CD4-positive, alpha-beta T cell (primary cell): ENCODE results near the gene TMOD3. TPM values are rescaled to one million over a fixed set of nuclear protein-coding genes. Genes with fewer than 3 reads are reported as not detected.

ENCODE experiments used
- ATAC-seq: fragments of 200-7000 bp; cut with Tn5 transposase; one replicate; pipeline ENCODE4 v1.10.0; 2022; ENCODE audit warnings: mild to moderate bottlenecking; ENCODE audit not compliant: poor library complexity
- CTCF ChIA-PET: fragments of 350-600 bp; sonication (Branson Sonifier 250); formaldehyde crosslinking; loops from one replicate; lab custom pipeline; 2021; ENCODE audit warnings: antibody characterized with exemption, inconsistent platforms; lab: Charles Lee
- POLR2A ChIA-PET: fragments of 350-600 bp; sonication (Branson Sonifier 250); formaldehyde crosslinking; loops from one replicate; lab custom pipeline; 2021; ENCODE audit warnings: antibody characterized with exemption, inconsistent platforms; lab: Charles Lee
- DNase-seq, 14 experiments: peaks; one replicate each; pipeline ENCODE4 v3.0.0-alpha.2; 2013 to 2020; ENCODE audit warnings: mixed read lengths in 2 of 14
- H3K27ac ChIP-seq, 2 donors: one replicate each; pipeline versions ENCODE4 v1.5.1 to v1.7.0; 2013; ENCODE audit warnings: low read length in 2 of 2, low read depth in 1 of 2, mild to moderate bottlenecking in 1 of 2
- H3K27me3 ChIP-seq, 2 experiments: 1 replicate in 1 of 2; 2 replicates in 1 of 2; pipeline versions ENCODE4 v1.6.1 to v1.7.0; 2013; ENCODE audit warnings: low read length in 2 of 2, control low read depth in 1 of 2, mild to moderate bottlenecking in 1 of 2, moderate library complexity in 1 of 2; ENCODE audit not compliant: insufficient read depth in 2 of 2, control insufficient read depth in 1 of 2
- H3K36me3 ChIP-seq: one replicate; pipeline ENCODE4 v1.6.1; 2013; ENCODE audit warnings: low read length, control low read depth; ENCODE audit not compliant: insufficient read depth
- H3K4me1 ChIP-seq: one replicate; pipeline ENCODE4 v1.6.1; 2013; ENCODE audit warnings: low read length, control low read depth; ENCODE audit not compliant: insufficient read depth
- H3K4me3 ChIP-seq: one replicate; pipeline ENCODE4 v1.5.1; 2013; ENCODE audit warnings: mild to moderate bottlenecking, low read length, moderate library complexity
- H3K9me3 ChIP-seq, 2 experiments: 1 replicate in 1 of 2; 2 replicates in 1 of 2; pipeline versions ENCODE4 v1.6.1 to v1.7.0; 2013; ENCODE audit warnings: low read length in 2 of 2, mild to moderate bottlenecking in 2 of 2, control low read depth in 1 of 2, moderate library complexity in 1 of 2; ENCODE audit not compliant: control insufficient read depth in 1 of 2, insufficient read depth in 1 of 2
- H3K27ac Mint-ChIP-seq: one replicate; pipeline ENCODE4 v1.8.0; 2020; ENCODE audit warnings: mixed read lengths
- H3K27me3 Mint-ChIP-seq: one replicate; pipeline ENCODE4 v1.8.0; 2021; ENCODE audit warnings: mixed read lengths
- H3K36me3 Mint-ChIP-seq: one replicate; pipeline ENCODE4 v1.8.0; 2021; ENCODE audit warnings: low read depth, mixed read lengths
- H3K4me1 Mint-ChIP-seq: one replicate; pipeline ENCODE4 v1.8.0; 2021; ENCODE audit warnings: low read depth, mixed read lengths
- H3K4me3 Mint-ChIP-seq: one replicate; pipeline ENCODE4 v1.8.0; 2020; ENCODE audit warnings: mild to moderate bottlenecking, mixed read lengths
- H3K9me3 Mint-ChIP-seq: one replicate; pipeline ENCODE4 v1.8.0; 2020; ENCODE audit warnings: mixed read lengths
- CTCF ChIP-seq: fragments of 200-600 bp; IDR thresholded peaks from one replicate; pipeline ENCODE4 v1.8.0; 2022; ENCODE audit warnings: antibody characterized with exemption, mild to moderate bottlenecking
- intact Hi-C, 2 experiments: fragments of 100-400 bp; cut with DNase I in 1 of 2; cut with micrococcal nuclease in 1 of 2; formaldehyde crosslinking; loops; one replicate each; pipeline versions ENCODE4 v1.15.1 to v1.9.0; 2023 to 2025; cut with DNase I, micrococcal nuclease
- total RNA-seq, 174 experiments: library from RNA in 2 of 174; stranded (reverse) in 2 of 174; gene quantifications; one replicate each; pipeline ENCODE4 v1.2.3 and lab custom pipeline; 2021 to 2026

TMOD3 gene
- total RNA-seq, 2 experiments from 2014 or later, result 37.6 to 39.0 TPM

DNA sequence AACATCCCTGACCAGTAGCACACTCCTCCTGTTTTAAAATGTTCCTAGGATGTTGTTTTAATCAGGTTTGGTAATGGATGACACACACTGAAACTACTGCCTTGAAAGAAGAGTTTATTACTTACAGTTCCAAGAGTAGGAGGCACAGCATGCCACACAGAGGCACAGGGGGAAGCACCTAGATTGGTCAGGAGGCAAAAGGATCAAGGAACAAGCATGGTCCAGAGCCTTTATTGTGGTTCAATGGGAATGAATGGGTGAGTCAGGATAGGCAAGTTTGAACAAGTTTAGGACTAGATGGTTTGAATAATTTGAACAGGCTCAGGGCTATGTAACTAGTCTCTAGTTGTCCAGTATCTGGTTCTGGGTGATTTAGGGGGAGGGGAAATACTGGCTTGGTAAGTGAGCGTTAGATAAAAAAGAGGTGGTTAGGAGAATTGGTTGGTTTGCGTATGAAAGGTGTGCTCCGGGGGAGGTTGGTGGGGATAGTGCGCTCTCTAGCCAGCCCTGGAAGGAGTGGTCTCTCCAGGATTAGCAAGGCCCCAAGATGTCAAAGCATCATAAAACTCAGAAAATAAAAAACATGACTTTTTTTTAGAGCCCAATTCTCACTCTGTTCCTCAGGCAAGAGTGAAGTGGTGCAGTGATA lies 35.1 kb downstream of the TMOD3 start:
- DNase-seq (no peak), ATAC-seq (no peak)
- no peak overlapping the region for H3K27ac ChIP-seq
- intact Hi-C loops, result no loop called here
- H3K9me3 ChIP-seq, result no peaks in the 10 kb centered on the region
- ChIA-PET POLR2A (no interaction called here), CTCF (no interaction called here)
- Mint-ChIP-seq H3K9me3 (no peaks in the 10 kb centered on the region), H3K4me1 (peaks cover 48% of the 10 kb centered on the region), H3K27ac (no peak overlapping the region), H3K36me3 (peaks cover 70% of the 10 kb centered on the region), H3K27me3 (no peaks in the 10 kb centered on the region), H3K4me3 (no peak overlapping the region)
- peaks cover 19% of the 10 kb centered on the region for H3K4me1 ChIP-seq
- peaks cover 51% of the 10 kb centered on the region for H3K36me3 ChIP-seq
- no peak overlapping the region for H3K4me3 ChIP-seq
- no peak for TF ChIP-seq CTCF
- no peaks in the 10 kb centered on the region for H3K27me3 ChIP-seq

DNA sequence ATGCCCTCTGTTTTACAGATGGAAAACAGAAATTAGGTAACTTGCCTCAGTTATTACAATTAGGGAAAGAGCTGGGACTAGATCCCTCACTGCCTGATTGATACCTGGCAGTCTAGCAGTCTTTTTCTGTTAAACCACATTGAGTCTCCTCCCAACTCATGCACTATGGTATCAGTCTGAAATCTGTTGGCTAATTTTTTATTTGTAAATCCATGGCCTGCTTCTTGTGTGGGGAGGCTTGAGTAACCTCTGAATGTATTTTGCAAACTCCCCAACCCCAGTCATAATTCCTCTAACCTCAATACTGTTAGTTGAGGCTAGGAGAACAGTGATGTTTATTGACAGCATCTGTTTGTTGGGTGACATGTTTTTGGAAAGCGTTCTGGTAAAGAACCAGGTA lies 35.9 kb downstream of the TMOD3 start:
- H3K27me3 Mint-ChIP-seq, result no peaks in the 10 kb centered on the region
- ChIA-PET POLR2A (no interaction called here), CTCF (no interaction called here)
- H3K9me3 ChIP-seq, result peaks cover 0 to 3% of the 10 kb centered on the region in 2 experiments
- H3K4me1 ChIP-seq, result peaks cover 15% of the 10 kb centered on the region
- peaks cover 77% of the 10 kb centered on the region for H3K36me3 Mint-ChIP-seq
- ATAC-seq (no peak), DNase-seq (no peak)
- no peak overlapping the region for H3K4me3 ChIP-seq
- intact Hi-C loops, result no loop called here
- no peak overlapping the region for H3K27ac ChIP-seq
- H3K36me3 ChIP-seq, result peaks cover 58% of the 10 kb centered on the region
- no peaks in the 10 kb centered on the region for H3K9me3 Mint-ChIP-seq
- H3K4me3 Mint-ChIP-seq, result no peak overlapping the region
- no peaks in the 10 kb centered on the region for H3K27me3 ChIP-seq
- H3K4me1 Mint-ChIP-seq, result peaks cover 41% of the 10 kb centered on the region
- TF ChIP-seq CTCF, result no peak
- peak overlapping the region; percentile 21 for H3K27ac Mint-ChIP-seq

- no peak overlapping the region for H3K27ac ChIP-seq
- no peak for ATAC-seq
- TF ChIP-seq CTCF, result no peak
- CTCF ChIA-PET, result interaction anchor here (0.7 kb wide), 1 partner anchor 12 kb away, joined by 3 read pairs; no protein-coding TSS in a partner anchor
- peaks cover 32% of the 10 kb centered on the region for H3K4me1 Mint-ChIP-seq
- POLR2A ChIA-PET, result no interaction called here
- peaks cover 67% of the 10 kb centered on the region for H3K36me3 ChIP-seq
- H3K4me3 ChIP-seq, result no peak overlapping the region
- no peaks in the 10 kb centered on the region for H3K27me3 ChIP-seq
- no peak overlapping the region for H3K4me3 Mint-ChIP-seq
- intact Hi-C loops, result no loop called here
- H3K27ac Mint-ChIP-seq, result no peak overlapping the region
- DNase-seq, result no peak
- H3K27me3 Mint-ChIP-seq, result no peaks in the 10 kb centered on the region
- no peaks in the 10 kb centered on the region for H3K9me3 Mint-ChIP-seq
- H3K9me3 ChIP-seq, result peaks cover 0 to 3% of the 10 kb centered on the region in 2 experiments
- peaks cover 83% of the 10 kb centered on the region for H3K36me3 Mint-ChIP-seq
- H3K4me1 ChIP-seq, result peaks cover 9% of the 10 kb centered on the region
These were observed 36.7 kb downstream of the TMOD3 start for GRCh38 chr15:51866161-51866560.
